ENCODE measurements around the gene ATP6V1C2.
A peak's percentile ranks its signal among the peaks of the same experiment; 100 is the strongest.
"Not testable (repeated sequence)": the region's sequence is repeated elsewhere in the genome, so short reads cannot be mapped to it uniquely, and the experiment has no call there.

ATP6V1C2 gene

GRCh38 chr2:10817413-10817812 lies 96.0 kb downstream of the ATP6V1C2 start:
- DNase-seq = no peak

- DNase-seq = not testable (repeated sequence)
These were observed 96.9 kb downstream of the ATP6V1C2 start for GRCh38 chr2:10818305-10818704.

GRCh38 chr2:10818984-10819383 lies 97.6 kb downstream of the ATP6V1C2 start:
- DNase-seq = no peak

- no peak for DNase-seq
These were observed 98.4 kb downstream of the ATP6V1C2 start for GRCh38 chr2:10819714-10820314.

GRCh38 chr2:10820562-10820961 lies 99.1 kb downstream of the ATP6V1C2 start:
- DNase-seq = no peak

- DNase-seq = no peak
These were observed 99.7 kb downstream of the ATP6V1C2 start for GRCh38 chr2:10820978-10821695.

- DNase-seq = no peak
These were observed 102.8 kb downstream of the ATP6V1C2 start for GRCh38 chr2:10824191-10824590.

GRCh38 chr2:10826026-10826425 lies 104.6 kb downstream of the ATP6V1C2 start:
- DNase-seq = no peak

GRCh38 chr2:10826625-10827024 lies 105.2 kb downstream of the ATP6V1C2 start:
- no peak for DNase-seq

- no peak for DNase-seq
These were observed 106.9 kb downstream of the ATP6V1C2 start for GRCh38 chr2:10828346-10828745.

GRCh38 chr2:10829299-10829698 lies 107.9 kb downstream of the ATP6V1C2 start:
- DNase-seq = no peak

- DNase-seq = no peak
These were observed 108.8 kb downstream of the ATP6V1C2 start for GRCh38 chr2:10830203-10830602.

GRCh38 chr2:10830641-10831399 lies 109.4 kb downstream of the ATP6V1C2 start:
- DNase-seq = no peak

GRCh38 chr2:10831400-10831985 lies 110.1 kb downstream of the ATP6V1C2 start:
- no peak for DNase-seq

- peak; percentile 76 to 79 for DNase-seq
These were observed 110.9 kb downstream of the ATP6V1C2 start for GRCh38 chr2:10832203-10832936.

GRCh38 chr2:10833021-10833420 lies 111.6 kb downstream of the ATP6V1C2 start:
- no peak for DNase-seq

- DNase-seq = no peak
These were observed 112.7 kb downstream of the ATP6V1C2 start for GRCh38 chr2:10834068-10834655.
